OCI-LY3 (cell line): ENCODE data around the gene ZSCAN30.
"Not testable (repeated sequence)": the region's sequence is repeated elsewhere in the genome, so short reads cannot be mapped to it uniquely, and the experiment has no call there.

Experiments used
- CTCF ChIP-seq: fragments of 200-600, 300-600 bp; sonication (generic); IDR thresholded peaks from 2 replicates; pipeline ENCODE4 v1.5.1; 2014; ENCODE audit warnings: antibody characterized with exemption, low read length, low read depth
- EZH2phosphoT487 ChIP-seq: fragments of 200-600 bp; shearing (Covaris generic); IDR thresholded peaks from 2 replicates; pipeline ENCODE4 v1.6.1; 2018; ENCODE audit warnings: antibody characterized with exemption, mixed run types, low read depth

DNA sequence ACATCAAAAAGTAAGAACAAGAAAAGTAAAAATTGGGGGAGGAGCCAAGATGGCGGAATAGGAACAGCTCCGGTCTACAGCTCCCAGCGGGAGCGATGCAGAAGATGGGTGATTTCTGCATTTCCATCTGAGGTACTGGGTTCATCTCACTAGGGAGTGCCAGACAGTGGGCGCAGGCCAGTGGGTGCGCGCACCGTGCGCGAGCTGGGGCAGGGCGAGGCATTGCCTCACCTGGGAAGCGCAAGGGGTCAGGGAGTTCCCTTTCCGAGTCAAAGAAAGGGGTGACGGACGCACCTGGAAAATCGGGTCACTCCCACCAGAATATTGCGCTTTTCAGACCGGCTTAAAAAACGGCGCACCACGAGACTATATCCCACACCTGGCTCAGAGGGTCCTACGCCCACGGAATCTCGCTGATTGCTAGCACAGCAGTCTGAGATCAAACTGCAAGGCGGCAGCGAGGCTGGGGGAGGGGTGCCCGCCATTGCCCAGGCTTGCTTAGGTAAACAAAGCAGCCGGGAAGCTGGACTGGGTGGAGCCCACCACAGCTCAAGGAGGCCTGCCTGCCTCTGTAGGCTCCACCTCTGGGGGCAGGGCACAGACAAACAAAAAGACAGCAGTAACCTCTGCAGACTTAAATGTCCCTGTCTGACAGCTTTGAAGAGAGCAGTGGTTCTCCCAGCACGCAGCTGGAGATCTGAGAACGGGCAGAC is 84.1 kb downstream of the ZSCAN30 start:
- TF ChIP-seq CTCF, EZH2phosphoT487: not testable (repeated sequence)
